Mucosa of descending colon (tissue), 3 donors: ENCODE measurements around the gene ZNF821. TPM values are rescaled to one million over a fixed set of nuclear protein-coding genes. Genes with fewer than 3 reads are reported as not detected.

Source experiments
- total RNA-seq, 3 donors: library from RNA; stranded (reverse); fragmentation: NEBNext Ultra II Directional in 2 of 3; extraction: Animal tissue kit (Norgen Biotek cat#: 25700) in 2 of 3; gene quantifications; one replicate each; pipeline versions ENCODE4 v1.2.1 to v1.2.4, GENCODE V29; 2021 to 2023
- donor health status: DM: no; HTN: no; CAD: no; lungs with moderate emphysema.
- donor health status: DM: no; HTN: no; CAD: no.
- donor health status: DM: no; HTN: yes; CAD: no.

Gene ZNF821
- total RNA-seq, 3 donors from 2014 or later, result 10.2 to 13.7 (median 12.7) TPM

Other genes starting within 250 kb of the ZNF821 start
- 10 to 100 TPM; 42.0 to 85.5 (median 54.7) TPM for gene PHLPP2, start 159.5 kb downstream of the ZNF821 start, total RNA-seq
- 100 to 1,000 TPM in 1 of 3 donors, 10 to 100 TPM in 2; 82.9 to 108 (median 96.7) TPM for gene AP1G1, start 75.3 kb downstream of the ZNF821 start, total RNA-seq
- 10 to 100 TPM; 21.6 to 38.7 (median 24.0) TPM for gene ATXN1L, start 38.2 kb downstream of the ZNF821 start, total RNA-seq
- 100 to 1,000 TPM; 223 to 278 (median 228) TPM for gene IST1, start 11.3 kb upstream of the ZNF821 start, total RNA-seq
- gene PKD1L3, start 116.2 kb upstream of the ZNF821 start, total RNA-seq, result under 1 TPM; 0.06 to 0.39 (median 0.13) TPM
- gene DHODH, start 124.6 kb upstream of the ZNF821 start, total RNA-seq, result 1 to 10 TPM; 5.9 to 8.3 (median 7.4) TPM
- 1 to 10 TPM in 1 of 3 donors, under 1 TPM in 2; 0.38 to 4.6 (median 0.51) TPM for gene HP, start 170.3 kb upstream of the ZNF821 start, total RNA-seq
- gene HPR, start 179.0 kb upstream of the ZNF821 start, total RNA-seq, result under 1 TPM in 1 of 3 donors, not detected in 2; 0.51 TPM
- 10 to 100 TPM in 2 of 3 donors, 1 to 10 TPM in 1; 9.8 to 14.5 (median 12.0) TPM for gene TXNL4B, start 209.4 kb upstream of the ZNF821 start, total RNA-seq
- 10 to 100 TPM; 56.0 to 75.9 (median 62.7) TPM for gene DHX38, start 209.7 kb upstream of the ZNF821 start, total RNA-seq